Fibroblast of lung (primary cell): ENCODE results near the gene CLTC. TPM values are rescaled to one million over a fixed set of nuclear protein-coding genes. Genes with fewer than 3 reads are reported as not detected.
A peak's percentile ranks its signal among the peaks of the same experiment; 100 is the strongest.

Source experiments
- DNase-seq, 2 donors: peaks; one replicate each; pipeline versions ENCODE4 v3.0.0 to v3.0.0-alpha.2; 2010; ENCODE audit warnings: low read depth in 2 of 2
- H2AFZ ChIP-seq: 2 replicates; pipeline ENCODE4 v1.5.1; 2012; ENCODE audit warnings: low read length, control low read depth, inconsistent platforms
- H3K27ac ChIP-seq: 2 replicates; pipeline ENCODE4 v1.5.1; 2011; ENCODE audit warnings: low read length, control low read depth; ENCODE audit not compliant: insufficient read depth
- H3K27me3 ChIP-seq: 2 replicates; pipeline ENCODE4 v1.5.1; 2011; ENCODE audit warnings: mild to moderate bottlenecking, low read length; ENCODE audit not compliant: control insufficient read depth, insufficient read depth
- H3K36me3 ChIP-seq: 2 replicates; pipeline ENCODE4 v1.5.1; 2011; ENCODE audit warnings: low read length; ENCODE audit not compliant: control insufficient read depth, insufficient read depth
- H3K4me1 ChIP-seq: 2 replicates; pipeline ENCODE4 v1.5.1; 2011; ENCODE audit warnings: low read length; ENCODE audit not compliant: control insufficient read depth, insufficient read depth; ENCODE audit errors: extremely low read depth
- H3K4me2 ChIP-seq: 2 replicates; pipeline ENCODE4 v1.5.1; 2011; ENCODE audit warnings: low read length, control low read depth; ENCODE audit not compliant: insufficient read depth; ENCODE audit errors: extremely low read depth
- H3K4me3 ChIP-seq, 4 experiments: fragments of 200-600 bp in 1 of 4; sonication (generic) in 1 of 4; replicated peaks in 1 of 4; 2 replicates each; pipeline ENCODE4 v1.5.1; 2011 to 2016; ENCODE audit warnings: low read length in 4 of 4, low read depth in 3 of 4, mild to moderate bottlenecking in 3 of 4, control low read depth in 2 of 4, inconsistent platforms in 1 of 4, mixed read lengths in 1 of 4; ENCODE audit not compliant: insufficient read depth in 1 of 4; ENCODE audit errors: control extremely low read depth in 1 of 4
- H3K79me2 ChIP-seq: 2 replicates; pipeline ENCODE4 v1.5.1; 2012; ENCODE audit warnings: mild to moderate bottlenecking, low read length, inconsistent platforms; ENCODE audit not compliant: control insufficient read depth, insufficient read depth
- H3K9ac ChIP-seq: 2 replicates; pipeline ENCODE4 v1.5.1; 2011; ENCODE audit warnings: mild to moderate bottlenecking, low read length, control low read depth; ENCODE audit not compliant: insufficient read depth
- H3K9me3 ChIP-seq: 2 replicates; pipeline ENCODE4 v1.5.1; 2012; ENCODE audit warnings: low read depth, low read length; ENCODE audit not compliant: control insufficient read depth, insufficient read depth
- H4K20me1 ChIP-seq: 2 replicates; pipeline ENCODE4 v1.5.1; 2011; ENCODE audit warnings: low read length; ENCODE audit not compliant: control insufficient read depth, insufficient read depth; ENCODE audit errors: extremely low read depth
- CTCF ChIP-seq, 2 donors: IDR thresholded peaks in 1 of 2; conservative IDR thresholded peaks in 1 of 2; 1 replicate in 1 of 2; 2 replicates in 1 of 2; pipeline ENCODE4 v1.5.1; 2011 to 2012; ENCODE audit warnings: low read length in 2 of 2, control low read depth in 1 of 2, inconsistent platforms in 1 of 2, low read depth in 1 of 2, mild to moderate bottlenecking in 1 of 2
- EZH2 ChIP-seq: IDR thresholded peaks from 2 replicates; pipeline ENCODE4 v1.5.1; 2012; ENCODE audit warnings: low read length, control low read depth, mild to moderate bottlenecking; ENCODE audit errors: missing control alignments
- polyA plus RNA-seq, 2 donors: library from polyadenylated mRNA; depleted of rRNA in 1 of 2; stranded (reverse) in 1 of 2; unstranded in 1 of 2; fragments of >200 nt; gene quantifications; 2 replicates each; pipeline ENCODE4 v1.2.1, GENCODE V29; 2011 to 2012; ENCODE audit warnings: missing spikeins in 1 of 2
- total RNA-seq: library from RNA; depleted of rRNA; stranded (reverse); fragments of >200 nt; gene quantifications from 2 replicates; pipeline ENCODE4 v1.2.1, GENCODE V29; 2014

The CLTC gene
- total and polyA plus RNA-seq, 2 donors (not counting 1 experiment from before 2014, with no cell fraction given), result 468 to 621 TPM

GRCh38 chr17:59723041-59723440 is 103.3 kb downstream of the CLTC start:
- TF ChIP-seq EZH2 (no peak), CTCF (conservative IDR thresholded peaks at IDR 0.05 in 1 of 2, IDR thresholded peaks at IDR 0.05 in 1 of 2; ENCODE audit: low read depth in 1 of 2, low read length in 2 of 2) (no peak)
- no peak overlapping the region for H3K4me3 ChIP-seq
- H4K20me1 ChIP-seq, result no peaks in the 10 kb centered on the region
- H3K4me1 ChIP-seq, result no peaks in the 10 kb centered on the region
- H3K27ac ChIP-seq, result no peak overlapping the region
- H3K36me3 ChIP-seq, result no peaks in the 10 kb centered on the region
- no peak overlapping the region for H3K4me2 ChIP-seq
- no peak overlapping the region for H2AFZ ChIP-seq
- H3K9me3 ChIP-seq, result no peaks in the 10 kb centered on the region
- H3K9ac ChIP-seq, result no peak overlapping the region
- H3K79me2 ChIP-seq, result peaks cover 20% of the 10 kb centered on the region
- no peak for DNase-seq
- H3K27me3 ChIP-seq, result no peaks in the 10 kb centered on the region

- no peaks in the 10 kb centered on the region for H3K4me1 ChIP-seq
- no peak overlapping the region for H3K4me2 ChIP-seq
- DNase-seq, result no peak
- no peak overlapping the region for H2AFZ ChIP-seq
- H3K79me2 ChIP-seq, result peaks cover 17% of the 10 kb centered on the region
- no peaks in the 10 kb centered on the region for H4K20me1 ChIP-seq
- no peaks in the 10 kb centered on the region for H3K27me3 ChIP-seq
- H3K36me3 ChIP-seq, result no peaks in the 10 kb centered on the region
- H3K4me3 ChIP-seq, result no peak overlapping the region
- TF ChIP-seq EZH2, result no peak
- TF ChIP-seq CTCF (conservative IDR thresholded peaks at IDR 0.05 in 1 of 2, IDR thresholded peaks at IDR 0.05 in 1 of 2; ENCODE audit: low read depth in 1 of 2, low read length in 2 of 2), result no peak
- H3K9ac ChIP-seq, result no peak overlapping the region
- H3K27ac ChIP-seq, result no peak overlapping the region
- no peaks in the 10 kb centered on the region for H3K9me3 ChIP-seq
Observed at GRCh38 chr17:59723607-59724006, 103.9 kb downstream of the CLTC start.

- Histone ChIP-seq H3K27ac (no peak overlapping the region), H3K4me1 (no peaks in the 10 kb centered on the region), H3K9ac (no peak overlapping the region), H3K79me2 (peaks cover 15% of the 10 kb centered on the region), H2AFZ (no peak overlapping the region), H4K20me1 (no peaks in the 10 kb centered on the region), H3K9me3 (no peaks in the 10 kb centered on the region), H3K36me3 (peaks cover 2% of the 10 kb centered on the region), H3K4me3 (no peak overlapping the region), H3K27me3 (no peaks in the 10 kb centered on the region), H3K4me2 (no peak overlapping the region)
- peak in 1 of 2 donors; percentile 73 for DNase-seq
- TF ChIP-seq EZH2 (no peak), CTCF (conservative IDR thresholded peaks at IDR 0.05 in 1 of 2, IDR thresholded peaks at IDR 0.05 in 1 of 2; ENCODE audit: low read depth in 1 of 2, low read length in 2 of 2) (no peak)
Observed at GRCh38 chr17:59725691-59726090, 106.0 kb downstream of the CLTC start.
